KOPT-K1 (cell line): Measurements from ENCODE around the gene HCST.

ENCODE experiments used
- H3K27ac ChIP-seq: fragments of 200-600 bp; sonication (generic); 2 replicates; pipeline ENCODE4 v1.5.1; 2016; ENCODE audit warnings: antibody characterized with exemption, mild to moderate bottlenecking, low read depth, low read length; ENCODE audit not compliant: poor library complexity, severe bottlenecking
- H3K36me3 ChIP-seq: fragments of 200-600 bp; sonication (generic); 2 replicates; pipeline ENCODE4 v1.5.1; 2017; ENCODE audit warnings: antibody characterized with exemption, mild to moderate bottlenecking, low read length, moderate library complexity; ENCODE audit not compliant: insufficient read depth
- H3K9me3 ChIP-seq: fragments of 200-600 bp; sonication (generic); 2 replicates; pipeline ENCODE4 v1.5.1; 2017; ENCODE audit warnings: antibody characterized with exemption, low read length, mild to moderate bottlenecking; ENCODE audit not compliant: insufficient read depth, poor library complexity, severe bottlenecking

HCST gene, protein sequence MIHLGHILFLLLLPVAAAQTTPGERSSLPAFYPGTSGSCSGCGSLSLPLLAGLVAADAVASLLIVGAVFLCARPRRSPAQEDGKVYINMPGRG

GRCh38 chr19:35901854-35902661, at the start of gene HCST:
Gene HCST, plus strand, starts transcription at chr19:35902529. Its CDS starts 65 bp downstream, at chr19:35902594.
- Histone ChIP-seq H3K27ac (peak within 1 kb of the TSS; percentile 92), H3K9me3 (no peaks in the 10 kb centered on the region)

DNA sequence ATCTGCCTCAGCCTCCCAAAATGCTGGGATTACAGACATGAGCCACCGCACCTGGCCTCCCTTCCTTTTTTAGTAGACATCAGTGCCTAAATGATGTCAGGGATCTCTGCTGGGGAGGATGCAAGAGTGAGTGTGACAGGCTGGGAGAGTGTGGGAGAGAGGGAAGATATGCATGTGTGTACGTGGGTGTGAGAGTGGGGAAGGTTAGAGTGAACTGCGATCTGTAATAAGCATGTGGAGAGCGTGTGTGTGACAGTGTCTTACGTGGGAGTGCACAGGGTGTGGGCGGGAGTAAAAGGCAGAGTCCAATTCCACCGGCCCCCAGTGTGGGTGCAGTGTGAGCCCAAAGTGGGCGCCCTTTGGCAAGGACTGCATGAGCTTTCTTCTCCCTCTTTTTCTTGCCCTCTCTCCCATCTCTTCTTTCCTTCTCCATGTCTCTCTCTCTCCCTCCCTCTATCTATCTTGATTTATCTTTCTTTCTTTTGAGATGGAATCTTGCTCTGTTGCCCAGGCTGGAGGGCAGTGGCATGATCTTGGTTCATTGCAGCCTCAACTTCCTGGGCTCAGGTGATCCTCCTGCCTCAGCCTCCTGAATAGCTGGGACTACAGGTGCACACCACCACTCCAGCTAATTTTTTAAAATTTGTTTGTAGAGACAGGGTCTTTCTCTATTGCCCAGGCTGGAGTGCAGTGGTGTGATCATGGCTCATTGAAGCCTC, 49.1 kb upstream of the HCST start:
- H3K36me3 ChIP-seq = no peaks in the 10 kb centered on the region

More at GRCh38 chr19:35901854-35902661, at the start of gene HCST:
- peaks cover 14% of the 10 kb centered on the region for H3K36me3 ChIP-seq

GRCh38 chr19:35856546-35857149, 45.7 kb upstream of the HCST start, which contains the start of gene KIRREL2:
Gene KIRREL2, plus strand, starts transcription at chr19:35856911. Its CDS starts 209 bp downstream, at chr19:35857120.
- H3K27ac ChIP-seq = no peak within 1 kb of the TSS
- no peaks in the 10 kb centered on the region for H3K36me3 ChIP-seq
- no peaks in the 10 kb centered on the region for H3K9me3 ChIP-seq

More for the DNA sequence above, 49.1 kb upstream of the HCST start:
- Histone ChIP-seq H3K27ac (no peak overlapping the region), H3K9me3 (no peaks in the 10 kb centered on the region)

DNA sequence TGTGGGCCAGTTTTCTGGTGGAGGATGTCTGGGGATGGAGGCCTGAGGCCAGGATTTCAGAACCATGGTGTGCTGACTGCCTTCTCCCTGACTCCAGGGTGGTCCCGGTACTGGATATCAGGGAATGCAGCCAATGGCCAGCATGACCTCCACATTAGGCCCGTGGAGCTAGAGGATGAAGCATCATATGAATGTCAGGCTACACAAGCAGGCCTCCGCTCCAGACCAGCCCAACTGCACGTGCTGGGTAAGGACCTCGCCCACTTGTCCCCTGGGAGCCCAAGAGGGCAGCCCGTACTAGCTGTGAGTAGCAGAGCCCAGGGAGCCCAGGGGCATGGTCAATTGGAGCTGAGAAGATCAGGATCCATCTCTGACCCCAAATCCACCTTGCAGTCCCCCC, 44.0 kb upstream of the HCST start:
- Histone ChIP-seq H3K9me3 (no peaks in the 10 kb centered on the region), H3K36me3 (no peaks in the 10 kb centered on the region), H3K27ac (no peak overlapping the region)

DNA sequence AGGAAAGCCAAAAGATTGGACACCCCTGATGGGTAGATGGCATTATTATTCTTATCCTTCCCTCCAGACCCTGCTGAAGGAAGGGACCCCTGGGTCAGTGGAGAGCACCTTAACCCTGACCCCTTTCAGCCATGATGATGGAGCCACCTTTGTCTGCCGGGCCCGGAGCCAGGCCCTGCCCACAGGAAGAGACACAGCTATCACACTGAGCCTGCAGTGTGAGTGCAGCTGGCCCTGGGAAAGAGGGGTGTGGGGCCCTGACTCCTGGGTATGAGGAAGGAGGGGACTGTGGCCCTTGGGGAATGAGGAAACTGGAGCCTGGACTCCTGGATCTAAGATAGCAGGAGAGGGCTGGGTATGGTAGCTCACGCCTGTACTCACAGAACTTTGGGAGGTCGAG, 42.9 kb upstream of the HCST start:
- Histone ChIP-seq H3K9me3 (no peaks in the 10 kb centered on the region), H3K27ac (no peak overlapping the region), H3K36me3 (no peaks in the 10 kb centered on the region)

GRCh38 chr19:35860436-35860817, 41.9 kb upstream of the HCST start:
- Histone ChIP-seq H3K9me3 (no peaks in the 10 kb centered on the region), H3K36me3 (no peaks in the 10 kb centered on the region), H3K27ac (no peak overlapping the region)

DNA sequence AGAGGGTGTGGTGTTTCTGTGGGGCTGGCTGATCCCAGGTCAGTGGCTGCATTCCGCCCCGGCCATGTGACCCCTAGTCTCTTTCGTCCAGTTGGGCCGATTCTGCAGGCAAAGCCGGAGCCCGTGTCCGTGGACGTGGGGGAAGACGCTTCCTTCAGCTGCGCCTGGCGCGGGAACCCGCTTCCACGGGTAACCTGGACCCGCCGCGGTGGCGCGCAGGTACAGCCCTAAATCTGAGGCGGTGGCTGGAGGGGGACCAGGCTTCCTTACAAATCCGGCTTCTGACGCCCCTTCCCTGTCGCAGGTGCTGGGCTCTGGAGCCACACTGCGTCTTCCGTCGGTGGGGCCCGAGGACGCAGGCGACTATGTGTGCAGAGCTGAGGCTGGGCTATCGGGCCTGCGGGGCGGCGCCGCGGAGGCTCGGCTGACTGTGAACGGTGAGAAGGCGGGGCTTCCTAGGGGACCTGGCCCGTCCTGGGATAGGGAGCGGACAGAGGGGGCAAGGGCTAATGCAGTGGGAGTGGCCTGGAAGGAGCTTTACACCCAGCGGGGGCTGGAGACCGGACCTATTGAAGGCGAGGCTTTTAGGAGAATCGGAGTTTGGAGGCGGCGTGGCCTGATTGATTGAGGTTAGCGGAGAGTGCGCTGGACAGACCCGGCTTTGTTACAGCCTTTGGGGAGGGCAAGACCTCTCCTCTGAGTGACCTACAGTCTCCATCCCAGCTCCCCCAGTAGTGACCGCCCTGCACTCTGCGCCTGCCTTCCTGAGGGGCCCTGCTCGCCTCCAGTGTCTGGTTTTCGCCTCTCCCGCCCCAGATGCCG, 41.3 kb upstream of the HCST start:
- H3K36me3 ChIP-seq = no peaks in the 10 kb centered on the region
- H3K9me3 ChIP-seq = no peaks in the 10 kb centered on the region
- H3K27ac ChIP-seq = no peak overlapping the region

GRCh38 chr19:35861640-35862160, 40.6 kb upstream of the HCST start:
- no peak overlapping the region for H3K27ac ChIP-seq
- H3K9me3 ChIP-seq = no peaks in the 10 kb centered on the region

DNA sequence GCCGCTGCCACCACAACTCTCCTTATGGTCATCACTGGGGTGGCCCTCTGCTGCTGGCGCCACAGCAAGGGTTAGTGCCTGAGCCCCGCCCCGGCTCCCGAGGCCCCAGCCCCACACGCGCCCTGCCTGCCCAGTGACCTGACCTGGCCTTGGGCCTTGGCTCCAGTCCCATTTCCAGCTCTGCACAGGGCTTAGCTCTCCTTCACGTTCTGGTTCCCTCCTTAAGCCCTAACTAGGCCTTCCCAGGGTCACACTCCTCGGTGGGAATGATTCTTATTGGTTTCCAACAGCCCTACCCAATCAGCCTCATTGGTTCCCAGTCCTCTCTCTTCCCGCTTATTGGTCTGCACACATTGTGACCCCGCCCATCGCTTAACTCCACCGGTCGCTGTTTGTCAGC, 39.8 kb upstream of the HCST start:
- Histone ChIP-seq H3K9me3 (no peaks in the 10 kb centered on the region), H3K27ac (no peak overlapping the region), H3K36me3 (no peaks in the 10 kb centered on the region)

More at GRCh38 chr19:35861640-35862160, 40.6 kb upstream of the HCST start:
- H3K36me3 ChIP-seq = no peaks in the 10 kb centered on the region

GRCh38 chr19:35863018-35863417, 39.3 kb upstream of the HCST start:
- H3K27ac ChIP-seq = no peak overlapping the region
- no peaks in the 10 kb centered on the region for H3K36me3 ChIP-seq
- H3K9me3 ChIP-seq = no peaks in the 10 kb centered on the region

- Histone ChIP-seq H3K36me3 (no peaks in the 10 kb centered on the region), H3K27ac (no peak within 1 kb of the TSS), H3K9me3 (no peaks in the 10 kb centered on the region)
These were observed 34.0 kb upstream of the HCST start, which contains the start of gene APLP1 for GRCh38 chr19:35868172-35868822. Gene APLP1, plus strand, starts transcription at chr19:35868574. Its CDS starts 63 bp downstream, at chr19:35868637.

- Histone ChIP-seq H3K27ac (no peak overlapping the region), H3K9me3 (no peaks in the 10 kb centered on the region), H3K36me3 (no peaks in the 10 kb centered on the region)
These were observed 33.5 kb upstream of the HCST start for GRCh38 chr19:35868823-35869326.

GRCh38 chr19:35869327-35870123, 32.8 kb upstream of the HCST start:
- Histone ChIP-seq H3K36me3 (no peaks in the 10 kb centered on the region), H3K9me3 (no peaks in the 10 kb centered on the region), H3K27ac (no peak overlapping the region)
